HFFc6 (cell line): Measurements from ENCODE around the gene ATP8B1. TPM values are rescaled to one million over a fixed set of nuclear protein-coding genes. Genes with fewer than 3 reads are reported as not detected.

ENCODE experiments used
- DNase-seq: peaks from one replicate; pipeline ENCODE4 v3.0.0-alpha.2; 2018
- H3K27ac Mint-ChIP-seq: 2 replicates; pipeline ENCODE4 v1.8.0; 2020; ENCODE audit warnings: mild to moderate bottlenecking, mixed read lengths
- H3K27me3 Mint-ChIP-seq: 2 replicates; pipeline ENCODE4 v1.8.0; 2021; ENCODE audit warnings: mild to moderate bottlenecking, moderate library complexity, mixed read lengths; ENCODE audit not compliant: insufficient read depth
- H3K36me3 Mint-ChIP-seq: 2 replicates; pipeline ENCODE4 v1.8.0; 2021; ENCODE audit warnings: low read depth, mixed read lengths
- H3K4me1 Mint-ChIP-seq: 2 replicates; pipeline ENCODE4 v1.8.0; 2020; ENCODE audit warnings: low read depth, mixed read lengths
- H3K4me3 Mint-ChIP-seq: 2 replicates; pipeline ENCODE4 v1.8.0; 2020; ENCODE audit warnings: mild to moderate bottlenecking, moderate library complexity, mixed read lengths
- H3K9me3 Mint-ChIP-seq: 2 replicates; pipeline ENCODE4 v1.8.0; 2020; ENCODE audit warnings: mild to moderate bottlenecking, mixed read lengths
- CTCF ChIP-seq: fragments of 200-600 bp; sonication (generic); IDR thresholded peaks from 2 replicates; pipeline ENCODE4 v1.5.0; 2021; ENCODE audit warnings: antibody characterized with exemption, mild to moderate bottlenecking
- total RNA-seq, 6 experiments: library from RNA; stranded (reverse); fragmentation: NEBNext Ultra II Directional; extraction: Animal tissue kit (Norgen Biotek cat#: 25700); gene quantifications; 2 replicates in 1 of 6; 3 replicates in 5 of 6; pipeline ENCODE4 v1.2.3, GENCODE V29; 2021

Gene ATP8B1
- total RNA-seq, 6 experiments from 2014 or later, result 78.8 to 115 (median 94.6) TPM

DNA sequence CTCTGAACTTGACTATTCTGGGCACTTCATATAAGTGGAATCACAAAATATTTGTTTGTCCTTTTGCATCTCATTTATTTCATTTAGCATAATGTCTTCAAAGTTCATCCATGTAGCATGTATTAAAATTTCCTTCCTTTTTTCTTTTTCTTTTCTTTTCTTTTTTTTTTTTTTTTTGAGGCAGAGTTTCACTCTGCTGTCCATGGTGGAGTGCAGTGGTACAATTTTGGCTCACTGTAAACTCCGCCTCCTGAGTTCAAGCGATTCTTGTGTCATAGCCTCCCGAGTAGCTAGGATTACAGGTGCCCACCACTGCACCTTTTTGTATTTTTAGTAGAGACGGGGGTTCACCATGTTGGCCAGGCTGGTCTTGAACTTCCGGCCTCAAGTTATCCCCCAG lies 11.9 kb downstream of the ATP8B1 start:
- H3K4me1 Mint-ChIP-seq, result peaks cover 97% of the 10 kb centered on the region
- TF ChIP-seq CTCF, result no peak
- H3K27ac Mint-ChIP-seq, result peak overlapping the region; percentile 81
- peaks cover 68% of the 10 kb centered on the region for H3K36me3 Mint-ChIP-seq
- DNase-seq, result no peak
- peak overlapping the region; percentile 52 for H3K4me3 Mint-ChIP-seq
- peaks cover 5% of the 10 kb centered on the region for H3K27me3 Mint-ChIP-seq
- no peaks in the 10 kb centered on the region for H3K9me3 Mint-ChIP-seq

GRCh38 chr18:57790316-57790715 lies 12.8 kb downstream of the ATP8B1 start:
- no peak for TF ChIP-seq CTCF
- Mint-ChIP-seq H3K27me3 (peaks cover 3% of the 10 kb centered on the region), H3K9me3 (no peaks in the 10 kb centered on the region), H3K4me3 (peak overlapping the region; percentile 79), H3K4me1 (peaks cover 100% of the 10 kb centered on the region), H3K36me3 (peaks cover 65% of the 10 kb centered on the region), H3K27ac (peak overlapping the region; percentile 95)
- no peak for DNase-seq

GRCh38 chr18:57789759-57790158 lies 13.4 kb downstream of the ATP8B1 start:
- Mint-ChIP-seq H3K27me3 (peaks cover 3% of the 10 kb centered on the region), H3K36me3 (peaks cover 59% of the 10 kb centered on the region), H3K4me3 (peak overlapping the region; percentile 79), H3K4me1 (peaks cover 100% of the 10 kb centered on the region), H3K27ac (peak overlapping the region; percentile 95), H3K9me3 (no peaks in the 10 kb centered on the region)
- TF ChIP-seq CTCF, result no peak
- DNase-seq, result no peak

- peaks cover 3% of the 10 kb centered on the region for H3K27me3 Mint-ChIP-seq
- DNase-seq, result peak; percentile 38
- peaks cover 100% of the 10 kb centered on the region for H3K4me1 Mint-ChIP-seq
- TF ChIP-seq CTCF, result no peak
- no peaks in the 10 kb centered on the region for H3K9me3 Mint-ChIP-seq
- peaks cover 56% of the 10 kb centered on the region for H3K36me3 Mint-ChIP-seq
- peak overlapping the region; percentile 79 for H3K4me3 Mint-ChIP-seq
- H3K27ac Mint-ChIP-seq, result peak overlapping the region; percentile 95
These were observed 14.0 kb downstream of the ATP8B1 start for GRCh38 chr18:57789090-57789489.

DNA sequence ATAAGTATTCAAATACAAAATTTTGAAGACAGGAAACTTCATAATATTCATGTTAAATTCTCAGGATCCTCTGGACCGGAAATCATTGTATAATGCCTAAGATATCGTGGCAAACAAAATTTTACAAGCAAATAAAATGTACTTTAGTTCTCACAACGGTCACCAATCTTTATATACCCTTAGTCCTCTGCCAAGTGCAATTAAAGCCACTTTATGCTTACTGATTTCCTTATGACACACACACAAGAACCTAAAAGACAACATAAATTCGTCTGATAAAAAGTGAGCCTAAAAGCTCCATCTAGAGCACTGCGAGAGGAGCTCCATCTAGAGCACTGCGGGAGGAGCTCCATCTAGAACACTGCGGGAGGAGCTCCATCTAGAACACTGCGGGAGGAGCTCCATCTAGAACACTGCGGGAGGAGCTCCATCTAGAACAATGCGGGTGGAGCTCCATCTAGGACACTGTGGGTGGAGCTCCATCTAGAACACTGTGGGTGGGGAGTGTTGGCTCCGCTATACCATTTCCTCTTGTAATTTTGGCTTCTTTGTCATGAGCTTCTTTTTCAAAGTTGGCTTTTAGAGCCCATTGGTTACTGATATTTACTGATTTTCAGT lies 15.9 kb downstream of the ATP8B1 start:
- no peaks in the 10 kb centered on the region for H3K9me3 Mint-ChIP-seq
- peaks cover 98% of the 10 kb centered on the region for H3K4me1 Mint-ChIP-seq
- H3K27ac Mint-ChIP-seq, result peak overlapping the region; percentile 95
- H3K27me3 Mint-ChIP-seq, result peaks cover 3% of the 10 kb centered on the region; the same call in 1 of the 2 replicates
- H3K36me3 Mint-ChIP-seq, result peaks cover 41% of the 10 kb centered on the region
- DNase-seq, result no peak
- TF ChIP-seq CTCF, result no peak
- H3K4me3 Mint-ChIP-seq, result no peak overlapping the region
